Testis (tissue), 2 donors: Measurements from ENCODE around the gene URB1.

ENCODE experiments used
- POLR2A ChIP-seq: fragments of 450-650 bp; IDR thresholded peaks from one replicate; pipeline ENCODE4 v1.6.1; 2017; ENCODE audit warnings: antibody characterized with exemption, mild to moderate bottlenecking, moderate library complexity
- TF ChIP-seq, protein P1 (sequence below), 3 experiments: fragments of 450-650 bp in 2 of 3; fragments of 200-600 bp in 1 of 3; sonication (generic) in 1 of 3; IDR thresholded peaks; one replicate each; pipeline ENCODE4 v1.5.1; 2016 to 2019; ENCODE audit warnings: antibody characterized with exemption in 3 of 3, mild to moderate bottlenecking in 2 of 3, moderate library complexity in 1 of 3

DNA sequence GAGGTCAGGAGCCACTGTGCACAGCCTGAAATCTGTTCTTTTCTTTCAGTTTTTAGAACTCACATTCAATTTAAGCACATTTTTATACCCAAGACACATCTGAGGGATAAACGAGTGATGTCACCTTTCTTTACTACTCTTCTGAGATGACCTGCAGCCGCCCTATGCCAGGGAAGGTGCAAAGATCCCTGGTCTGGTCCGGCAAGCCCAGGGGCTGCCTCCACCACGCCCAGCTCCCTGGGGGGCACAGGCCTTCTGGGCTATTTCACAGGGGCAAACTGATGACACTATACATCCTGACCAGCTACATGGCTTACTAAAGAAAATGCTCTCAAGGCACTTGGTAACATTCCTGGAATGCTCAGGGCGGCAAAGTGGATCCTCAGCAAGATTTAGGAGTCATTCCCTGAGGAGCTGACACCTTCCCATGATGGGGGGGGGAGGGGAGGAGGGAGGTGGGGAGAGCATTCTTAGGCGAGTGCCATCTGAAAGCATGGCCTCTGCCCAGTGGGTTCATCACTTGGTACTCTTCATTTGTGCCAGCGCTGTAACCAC, 82.8 kb downstream of the URB1 start:
- TF ChIP-seq, protein P1, sequence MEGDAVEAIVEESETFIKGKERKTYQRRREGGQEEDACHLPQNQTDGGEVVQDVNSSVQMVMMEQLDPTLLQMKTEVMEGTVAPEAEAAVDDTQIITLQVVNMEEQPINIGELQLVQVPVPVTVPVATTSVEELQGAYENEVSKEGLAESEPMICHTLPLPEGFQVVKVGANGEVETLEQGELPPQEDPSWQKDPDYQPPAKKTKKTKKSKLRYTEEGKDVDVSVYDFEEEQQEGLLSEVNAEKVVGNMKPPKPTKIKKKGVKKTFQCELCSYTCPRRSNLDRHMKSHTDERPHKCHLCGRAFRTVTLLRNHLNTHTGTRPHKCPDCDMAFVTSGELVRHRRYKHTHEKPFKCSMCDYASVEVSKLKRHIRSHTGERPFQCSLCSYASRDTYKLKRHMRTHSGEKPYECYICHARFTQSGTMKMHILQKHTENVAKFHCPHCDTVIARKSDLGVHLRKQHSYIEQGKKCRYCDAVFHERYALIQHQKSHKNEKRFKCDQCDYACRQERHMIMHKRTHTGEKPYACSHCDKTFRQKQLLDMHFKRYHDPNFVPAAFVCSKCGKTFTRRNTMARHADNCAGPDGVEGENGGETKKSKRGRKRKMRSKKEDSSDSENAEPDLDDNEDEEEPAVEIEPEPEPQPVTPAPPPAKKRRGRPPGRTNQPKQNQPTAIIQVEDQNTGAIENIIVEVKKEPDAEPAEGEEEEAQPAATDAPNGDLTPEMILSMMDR (IDR thresholded peaks at IDR 0.05) = no peak
- no peak for TF ChIP-seq POLR2A
